Measurements from ENCODE around the gene NPIPB6.

GRCh38 chr16:28298511-28298878 is 64.8 kb downstream of the NPIPB6 start:
- TF ChIP-seq, protein P1, sequence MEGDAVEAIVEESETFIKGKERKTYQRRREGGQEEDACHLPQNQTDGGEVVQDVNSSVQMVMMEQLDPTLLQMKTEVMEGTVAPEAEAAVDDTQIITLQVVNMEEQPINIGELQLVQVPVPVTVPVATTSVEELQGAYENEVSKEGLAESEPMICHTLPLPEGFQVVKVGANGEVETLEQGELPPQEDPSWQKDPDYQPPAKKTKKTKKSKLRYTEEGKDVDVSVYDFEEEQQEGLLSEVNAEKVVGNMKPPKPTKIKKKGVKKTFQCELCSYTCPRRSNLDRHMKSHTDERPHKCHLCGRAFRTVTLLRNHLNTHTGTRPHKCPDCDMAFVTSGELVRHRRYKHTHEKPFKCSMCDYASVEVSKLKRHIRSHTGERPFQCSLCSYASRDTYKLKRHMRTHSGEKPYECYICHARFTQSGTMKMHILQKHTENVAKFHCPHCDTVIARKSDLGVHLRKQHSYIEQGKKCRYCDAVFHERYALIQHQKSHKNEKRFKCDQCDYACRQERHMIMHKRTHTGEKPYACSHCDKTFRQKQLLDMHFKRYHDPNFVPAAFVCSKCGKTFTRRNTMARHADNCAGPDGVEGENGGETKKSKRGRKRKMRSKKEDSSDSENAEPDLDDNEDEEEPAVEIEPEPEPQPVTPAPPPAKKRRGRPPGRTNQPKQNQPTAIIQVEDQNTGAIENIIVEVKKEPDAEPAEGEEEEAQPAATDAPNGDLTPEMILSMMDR (conservative IDR thresholded peaks at IDR 0.05): no peak
- no peak for TF ChIP-seq ZFX (IDR thresholded peaks at IDR 0.05)

Measured in C4-2B (cell line).